GM12872 (cell line): ENCODE measurements around the gene URGCP.

Source experiments
- TF ChIP-seq, protein P1 (sequence below): IDR thresholded peaks from 3 replicates; pipeline ENCODE4 v1.5.1; 2011; ENCODE audit warnings: low read depth, mild to moderate bottlenecking, low read length, moderate library complexity; ENCODE audit not compliant: insufficient read depth

The URGCP gene

DNA sequence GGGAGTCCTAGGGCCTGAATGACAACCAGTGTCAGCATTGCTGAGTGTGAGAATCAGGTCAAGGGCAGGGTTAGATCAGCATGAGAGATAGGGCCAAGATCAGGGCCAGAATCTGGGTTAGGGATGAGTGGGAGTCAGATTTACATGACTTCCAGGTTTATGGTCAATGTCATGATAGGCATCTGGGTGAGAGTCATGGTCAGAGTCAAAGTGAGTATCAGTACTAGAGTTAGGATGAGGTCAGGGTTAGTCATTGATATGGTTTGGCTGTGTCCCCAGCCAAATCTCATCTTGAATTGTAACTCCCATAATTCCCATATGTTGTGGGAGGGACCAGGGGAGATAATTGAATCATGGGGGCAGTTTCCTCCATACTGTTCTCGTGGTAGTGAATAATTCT, 49.4 kb downstream of the URGCP start:
- TF ChIP-seq, protein P1, sequence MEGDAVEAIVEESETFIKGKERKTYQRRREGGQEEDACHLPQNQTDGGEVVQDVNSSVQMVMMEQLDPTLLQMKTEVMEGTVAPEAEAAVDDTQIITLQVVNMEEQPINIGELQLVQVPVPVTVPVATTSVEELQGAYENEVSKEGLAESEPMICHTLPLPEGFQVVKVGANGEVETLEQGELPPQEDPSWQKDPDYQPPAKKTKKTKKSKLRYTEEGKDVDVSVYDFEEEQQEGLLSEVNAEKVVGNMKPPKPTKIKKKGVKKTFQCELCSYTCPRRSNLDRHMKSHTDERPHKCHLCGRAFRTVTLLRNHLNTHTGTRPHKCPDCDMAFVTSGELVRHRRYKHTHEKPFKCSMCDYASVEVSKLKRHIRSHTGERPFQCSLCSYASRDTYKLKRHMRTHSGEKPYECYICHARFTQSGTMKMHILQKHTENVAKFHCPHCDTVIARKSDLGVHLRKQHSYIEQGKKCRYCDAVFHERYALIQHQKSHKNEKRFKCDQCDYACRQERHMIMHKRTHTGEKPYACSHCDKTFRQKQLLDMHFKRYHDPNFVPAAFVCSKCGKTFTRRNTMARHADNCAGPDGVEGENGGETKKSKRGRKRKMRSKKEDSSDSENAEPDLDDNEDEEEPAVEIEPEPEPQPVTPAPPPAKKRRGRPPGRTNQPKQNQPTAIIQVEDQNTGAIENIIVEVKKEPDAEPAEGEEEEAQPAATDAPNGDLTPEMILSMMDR = no peak

DNA sequence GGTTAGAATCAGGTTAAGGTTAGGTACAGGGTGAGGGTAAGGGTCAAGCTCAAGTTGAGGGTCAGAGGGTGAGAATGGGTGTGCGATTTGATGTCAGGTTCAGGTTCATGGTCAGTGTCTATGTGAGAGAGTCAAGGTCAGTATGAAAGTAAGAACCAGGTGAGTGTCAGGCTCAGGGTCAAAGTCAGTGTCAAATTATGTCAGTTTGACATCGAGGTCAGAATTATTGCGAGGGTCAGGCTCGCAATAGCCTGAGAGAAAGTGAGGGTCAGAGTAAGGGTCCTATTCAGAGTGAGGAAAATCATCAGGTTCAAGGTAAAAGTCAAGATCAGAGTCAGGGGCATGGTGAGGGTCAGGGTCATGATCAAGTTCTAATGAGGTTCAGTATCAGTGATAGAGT, 50.1 kb downstream of the URGCP start:
- TF ChIP-seq, protein P1 = no peak

DNA sequence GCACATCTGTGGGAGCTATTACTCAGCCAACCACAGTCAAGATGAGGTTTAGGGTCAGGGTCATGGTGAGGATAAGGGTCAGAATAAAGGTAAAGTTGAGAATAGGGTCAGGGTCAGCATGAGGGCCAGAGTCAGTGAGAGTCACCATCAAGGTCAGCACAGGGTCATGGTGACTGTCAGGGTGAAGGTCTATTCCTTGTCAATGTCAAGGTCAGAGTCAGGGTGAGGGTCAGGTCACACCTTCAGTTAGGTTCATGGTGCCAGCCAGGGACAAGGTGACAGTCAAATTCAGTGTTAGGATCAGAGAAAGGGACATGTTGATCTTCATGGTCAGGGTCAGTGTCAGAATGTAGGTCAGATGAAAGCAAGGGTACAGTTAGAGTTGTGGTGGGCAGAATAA, 51.2 kb downstream of the URGCP start:
- TF ChIP-seq, protein P1 = no peak

DNA sequence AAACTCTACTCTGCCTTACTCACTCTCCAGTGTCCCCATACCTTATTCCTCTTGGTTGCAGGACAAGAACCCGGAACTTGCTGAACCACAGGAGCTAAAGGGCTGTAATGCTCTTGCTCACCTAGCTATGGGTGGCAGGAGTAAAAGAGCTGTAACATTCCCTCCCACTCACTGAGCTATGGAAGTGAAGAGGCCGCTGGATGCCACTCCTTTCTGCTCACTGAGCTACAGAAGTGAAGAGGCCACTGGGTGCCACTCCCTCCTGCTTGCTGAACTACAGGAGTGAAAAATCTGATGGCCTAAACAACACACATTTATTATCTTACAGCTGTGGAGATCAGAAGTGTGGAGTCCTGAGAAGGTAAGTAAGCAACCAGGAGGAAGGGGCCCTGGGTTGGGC, 54.6 kb downstream of the URGCP start:
- TF ChIP-seq, protein P1 = no peak

DNA sequence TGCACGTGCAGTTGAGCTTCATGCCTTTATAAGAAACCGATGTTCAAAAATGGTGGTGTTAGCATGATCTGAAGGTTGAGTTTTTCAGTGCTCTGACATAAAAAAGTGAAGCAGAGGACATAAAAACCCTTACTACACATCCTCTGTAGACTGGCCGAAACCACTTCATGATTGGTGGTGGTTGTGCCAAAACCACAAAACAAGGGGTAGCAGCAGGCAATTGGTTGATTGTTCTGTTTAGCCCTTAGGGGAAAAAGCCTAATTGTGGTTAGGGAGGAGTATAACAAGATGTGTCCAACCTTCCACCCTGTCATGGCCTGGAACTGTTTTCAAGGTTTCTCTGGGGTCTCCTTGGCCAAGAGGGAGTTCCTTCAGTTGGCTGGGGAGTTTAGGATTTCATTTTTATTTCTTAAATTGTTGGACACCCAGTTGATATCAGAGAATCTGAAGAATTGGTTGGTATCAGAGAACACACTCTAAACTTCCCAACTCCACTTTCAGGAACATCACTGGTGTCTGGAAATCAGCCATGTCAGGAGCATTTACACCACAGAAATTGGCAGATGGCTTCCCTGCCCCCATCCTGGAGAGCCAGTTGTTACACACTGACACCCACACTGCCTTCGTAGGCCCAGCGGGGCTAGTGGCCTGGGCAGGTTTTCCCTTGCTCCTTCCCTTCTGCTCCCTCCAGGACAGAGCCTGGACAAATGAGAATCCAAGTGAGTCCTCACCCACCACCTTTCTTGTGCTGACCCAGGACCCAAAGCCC, 55.9 kb downstream of the URGCP start:
- TF ChIP-seq, protein P1 = no peak

DNA sequence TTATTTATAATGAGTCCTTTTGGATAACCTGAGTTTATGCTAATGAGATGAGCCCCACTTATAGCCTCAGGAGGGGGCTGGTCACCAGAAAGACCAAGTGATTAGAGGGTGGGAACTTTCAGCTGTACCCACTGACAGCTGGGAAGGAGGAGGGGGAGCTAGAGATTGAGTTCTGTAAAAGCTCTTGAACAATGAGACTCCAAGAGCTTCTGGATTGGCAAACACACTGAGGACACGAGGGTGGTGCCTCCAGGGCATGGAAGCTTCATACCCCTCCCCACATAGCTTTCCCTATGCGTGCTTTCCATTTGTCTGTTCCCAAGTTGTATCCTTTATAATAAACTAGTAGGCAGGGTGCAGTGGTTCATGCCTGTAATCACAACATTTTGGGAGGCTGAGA, 57.3 kb downstream of the URGCP start:
- TF ChIP-seq, protein P1 = no peak

DNA sequence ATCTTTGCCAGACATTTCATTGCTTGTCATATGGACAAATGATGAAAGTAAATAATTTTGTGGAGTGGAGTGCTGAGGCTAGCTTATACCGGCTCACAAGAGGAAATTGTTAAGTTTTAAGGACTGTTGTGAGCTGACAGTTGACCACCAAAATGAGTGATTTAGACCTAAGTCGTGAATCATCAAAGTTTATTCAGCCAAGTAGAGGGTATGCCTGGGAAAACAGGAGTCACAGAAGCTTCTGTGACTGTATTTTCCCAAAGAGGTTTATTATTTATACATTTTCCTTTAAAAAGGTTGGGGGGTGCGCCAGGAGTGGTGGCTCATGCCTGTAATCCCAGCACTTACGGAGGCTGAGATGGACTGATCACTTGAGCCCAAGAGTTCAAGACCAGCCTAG, 58.9 kb downstream of the URGCP start:
- TF ChIP-seq, protein P1 = no peak

DNA sequence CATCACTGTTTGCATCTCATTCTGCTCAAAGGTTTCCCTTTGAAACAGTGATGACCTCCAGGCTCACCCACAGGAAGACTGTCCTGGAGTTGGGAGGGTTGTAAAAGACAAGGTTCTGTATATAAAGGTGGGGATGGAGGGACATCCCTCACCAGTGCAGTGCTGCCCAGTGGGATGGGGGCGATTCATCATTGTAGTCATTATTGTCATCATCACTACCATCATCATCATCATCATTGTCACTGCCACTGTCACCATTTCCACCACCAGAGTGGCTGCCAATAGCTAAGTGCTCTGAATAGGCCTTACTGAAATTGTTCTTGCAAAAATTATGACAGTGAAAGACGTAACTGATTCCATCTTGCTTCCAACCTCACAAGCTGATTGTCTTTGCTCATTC, 61.7 kb downstream of the URGCP start:
- TF ChIP-seq, protein P1 = no peak
